ENCODE data around the gene STAT3. TPM values are rescaled to one million over a fixed set of nuclear protein-coding genes. Genes with fewer than 3 reads are reported as not detected.

The STAT3 gene
- total and polyA plus RNA-seq, 9 of the 15 experiments (the other 6 are each of a cell fraction or from before 2014, with no cell fraction given): 90.0 to 179 (median 114) TPM

DNA sequence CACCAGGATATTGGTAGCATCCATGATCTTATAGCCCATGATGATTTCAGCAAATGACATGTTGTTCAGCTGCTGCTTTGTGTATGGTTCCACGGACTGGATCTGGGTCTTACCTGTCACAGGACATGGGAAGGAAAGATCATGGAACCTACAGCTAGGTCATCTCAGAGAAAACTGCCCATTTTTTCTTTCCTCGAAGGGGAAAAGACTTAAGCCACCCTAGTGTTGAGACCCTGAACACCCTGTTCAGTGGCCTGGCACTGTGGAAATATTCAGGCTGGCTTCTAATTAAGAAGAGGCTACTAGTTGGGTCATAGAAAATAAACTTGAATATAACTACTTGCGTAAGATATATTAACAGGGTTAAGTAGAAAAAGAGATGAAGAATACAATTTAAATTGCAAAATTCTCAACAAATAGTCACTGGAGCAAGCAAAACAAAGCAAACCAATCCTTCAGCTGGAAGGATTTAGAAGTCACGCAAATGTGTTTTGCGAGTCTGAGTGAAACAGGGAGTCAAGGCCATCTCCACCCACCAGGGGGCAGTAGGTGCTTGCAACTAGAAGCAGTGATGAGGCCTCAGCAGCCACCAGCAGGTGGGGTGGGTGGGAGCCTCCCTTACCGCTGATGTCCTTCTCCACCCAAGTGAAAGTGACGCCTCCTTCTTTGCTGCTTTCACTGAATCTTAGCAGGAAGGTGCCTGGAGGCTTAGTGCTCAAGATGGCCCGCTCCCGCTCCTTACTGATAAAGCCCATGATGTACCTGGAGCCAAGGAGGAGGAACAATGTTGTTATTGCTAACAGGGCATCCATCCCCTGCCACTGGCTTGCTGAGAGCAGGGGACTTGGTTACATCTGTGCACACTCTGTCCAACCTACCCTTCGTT lies 65.6 kb downstream of the STAT3 start (continued):
- no peak for TF ChIP-seq GABPB2 (CRISPR knock-in tag; conservative IDR thresholded peaks at IDR 0.05)
- TF ChIP-seq ASH1L (IDR thresholded peaks at IDR 0.05; ENCODE audit: borderline replicate concordance, low read depth, partially characterized antibody): no peak
- no peak for TF ChIP-seq PCBP1 (IDR thresholded peaks at IDR 0.05; ENCODE audit: low read depth, low read length, poor library complexity, severe bottlenecking)
- TF ChIP-seq ZBTB9 (CRISPR knock-in tag; IDR thresholded peaks at IDR 0.05): no peak
- no peak for TF ChIP-seq CSDE1 (IDR thresholded peaks at IDR 0.05)
- TF ChIP-seq, protein P1, sequence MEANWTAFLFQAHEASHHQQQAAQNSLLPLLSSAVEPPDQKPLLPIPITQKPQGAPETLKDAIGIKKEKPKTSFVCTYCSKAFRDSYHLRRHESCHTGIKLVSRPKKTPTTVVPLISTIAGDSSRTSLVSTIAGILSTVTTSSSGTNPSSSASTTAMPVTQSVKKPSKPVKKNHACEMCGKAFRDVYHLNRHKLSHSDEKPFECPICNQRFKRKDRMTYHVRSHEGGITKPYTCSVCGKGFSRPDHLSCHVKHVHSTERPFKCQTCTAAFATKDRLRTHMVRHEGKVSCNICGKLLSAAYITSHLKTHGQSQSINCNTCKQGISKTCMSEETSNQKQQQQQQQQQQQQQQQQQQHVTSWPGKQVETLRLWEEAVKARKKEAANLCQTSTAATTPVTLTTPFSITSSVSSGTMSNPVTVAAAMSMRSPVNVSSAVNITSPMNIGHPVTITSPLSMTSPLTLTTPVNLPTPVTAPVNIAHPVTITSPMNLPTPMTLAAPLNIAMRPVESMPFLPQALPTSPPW (CRISPR knock-in tag; IDR thresholded peaks at IDR 0.05): peak; percentile 66
- TF ChIP-seq STAT5A (IDR thresholded peaks at IDR 0.05; ENCODE audit: borderline replicate concordance, low read length): no peak
- TF ChIP-seq KLF1 (tag; IDR thresholded peaks at IDR 0.05): no peak
- TF ChIP-seq, protein P2, sequence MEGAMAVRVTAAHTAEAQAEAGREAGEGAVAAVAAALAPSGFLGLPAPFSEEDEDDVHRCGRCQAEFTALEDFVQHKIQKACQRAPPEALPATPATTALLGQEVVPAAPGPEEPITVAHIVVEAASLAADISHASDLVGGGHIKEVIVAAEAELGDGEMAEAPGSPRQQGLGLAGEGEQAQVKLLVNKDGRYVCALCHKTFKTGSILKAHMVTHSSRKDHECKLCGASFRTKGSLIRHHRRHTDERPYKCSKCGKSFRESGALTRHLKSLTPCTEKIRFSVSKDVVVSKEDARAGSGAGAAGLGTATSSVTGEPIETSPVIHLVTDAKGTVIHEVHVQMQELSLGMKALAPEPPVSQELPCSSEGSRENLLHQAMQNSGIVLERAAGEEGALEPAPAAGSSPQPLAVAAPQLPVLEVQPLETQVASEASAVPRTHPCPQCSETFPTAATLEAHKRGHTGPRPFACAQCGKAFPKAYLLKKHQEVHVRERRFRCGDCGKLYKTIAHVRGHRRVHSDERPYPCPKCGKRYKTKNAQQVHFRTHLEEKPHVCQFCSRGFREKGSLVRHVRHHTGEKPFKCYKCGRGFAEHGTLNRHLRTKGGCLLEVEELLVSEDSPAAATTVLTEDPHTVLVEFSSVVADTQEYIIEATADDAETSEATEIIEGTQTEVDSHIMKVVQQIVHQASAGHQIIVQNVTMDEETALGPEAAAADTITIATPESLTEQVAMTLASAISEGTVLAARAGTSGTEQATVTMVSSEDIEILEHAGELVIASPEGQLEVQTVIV (CRISPR knock-in tag; IDR thresholded peaks at IDR 0.05; ENCODE audit: borderline replicate concordance): no peak
- TF ChIP-seq ZNF583 (CRISPR knock-in tag; IDR thresholded peaks at IDR 0.05): no peak
- TF ChIP-seq ZNF133 (CRISPR knock-in tag; IDR thresholded peaks at IDR 0.05): no peak
- TF ChIP-seq SMAD3 (CRISPR knock-in tag; conservative IDR thresholded peaks at IDR 0.05): no peak; the same call in 1 of the 2 replicates
- peak; percentile 63; the same call in 1 of the 2 replicates for TF ChIP-seq TOE1 (IDR thresholded peaks at IDR 0.05; ENCODE audit: borderline replicate concordance)
- no peak for TF ChIP-seq TOE1 (CRISPR knock-in tag; IDR thresholded peaks at IDR 0.05; ENCODE audit: borderline replicate concordance, low read depth)
- TF ChIP-seq ZNF282 (CRISPR knock-in tag; IDR thresholded peaks at IDR 0.05): no peak
- TF ChIP-seq CHD1 (IDR thresholded peaks at IDR 0.05; ENCODE audit: low read length): no peak
- no peak for TF ChIP-seq ZNF707 (CRISPR knock-in tag; conservative IDR thresholded peaks at IDR 0.05)
- TF ChIP-seq STAT6 (CRISPR knock-in tag; IDR thresholded peaks at IDR 0.05): 0 out of 2 replicates have a peak, but pooled peaks have one; percentile 32
- TF ChIP-seq ETV6 (IDR thresholded peaks at IDR 0.05; ENCODE audit: borderline replicate concordance in 1 of 2, low read depth in 2 of 2, low read length in 1 of 2): no peak
- no peak for TF ChIP-seq ETV6 (CRISPR knock-in tag; IDR thresholded peaks at IDR 0.05; ENCODE audit: borderline replicate concordance)
